ENCODE results near the gene SMAP2.

GRCh38 chr1:40411843-40412242 is 38.3 kb downstream of the SMAP2 start:
- TF ChIP-seq EZH2 (IDR thresholded peaks at IDR 0.05; ENCODE audit: low read length), result no peak
- no peak for TF ChIP-seq CTCF (optimal IDR thresholded peaks at IDR 0.05 in 1 of 3, IDR thresholded peaks at IDR 0.05 in 1 of 3, conservative IDR thresholded peaks at IDR 0.05 in 1 of 3; ENCODE audit: extremely low read depth in 1 of 3, insufficient read depth in 2 of 3, low read length in 3 of 3)

Measured in keratinocyte (primary cell).